Measurements from ENCODE around the gene ASIC2. TPM values are rescaled to one million over a fixed set of nuclear protein-coding genes. Genes with fewer than 3 reads are reported as not detected.

Gene ASIC2
- total RNA-seq, 1 experiment from 2014 or later: 0.74 TPM

- H3K23me2 ChIP-seq (ENCODE audit: insufficient read length, low read depth, low read length, poor library complexity, severe bottlenecking): no peaks in the 10 kb centered on the region
- H2BK5ac ChIP-seq (ENCODE audit: insufficient read length, low read length): no peak overlapping the region
- no peak overlapping the region for H4K8ac ChIP-seq (replicated peaks; ENCODE audit: insufficient read length, low read depth, low read length)
- WGBS (ENCODE audit: extremely low coverage, insufficient read length, low lambda C conversion rate): no CpG with 5 or more reads among the region's 2 CpGs
- no peak overlapping the region for H2BK120ac ChIP-seq (ENCODE audit: low read depth, low read length, poor library complexity, severe bottlenecking)
- Mint-ChIP-seq H3K4me3 (no peak overlapping the region), H3K9me3 (no peaks in the 10 kb centered on the region), H3K27ac (no peak overlapping the region), H3K36me3 (ENCODE audit: insufficient read depth in 1 of 3, low read depth in 3 of 3) (no peaks in the 10 kb centered on the region), H3K4me1 (peaks cover 12 to 15% of the 10 kb centered on the region in 2 experiments), H3K27me3 (ENCODE audit: low read depth) (peaks cover 23% of the 10 kb centered on the region)
- no peak overlapping the region for H3K4me2 ChIP-seq (ENCODE audit: insufficient read depth, insufficient read length, low read length)
- no peak overlapping the region for H3K4ac ChIP-seq (ENCODE audit: low read depth, low read length)
- H3K9me3 ChIP-seq (ENCODE audit: control insufficient read depth, low read depth, low read length): no peaks in the 10 kb centered on the region
- DNase-seq: no peak
- TF ChIP-seq, protein P1, sequence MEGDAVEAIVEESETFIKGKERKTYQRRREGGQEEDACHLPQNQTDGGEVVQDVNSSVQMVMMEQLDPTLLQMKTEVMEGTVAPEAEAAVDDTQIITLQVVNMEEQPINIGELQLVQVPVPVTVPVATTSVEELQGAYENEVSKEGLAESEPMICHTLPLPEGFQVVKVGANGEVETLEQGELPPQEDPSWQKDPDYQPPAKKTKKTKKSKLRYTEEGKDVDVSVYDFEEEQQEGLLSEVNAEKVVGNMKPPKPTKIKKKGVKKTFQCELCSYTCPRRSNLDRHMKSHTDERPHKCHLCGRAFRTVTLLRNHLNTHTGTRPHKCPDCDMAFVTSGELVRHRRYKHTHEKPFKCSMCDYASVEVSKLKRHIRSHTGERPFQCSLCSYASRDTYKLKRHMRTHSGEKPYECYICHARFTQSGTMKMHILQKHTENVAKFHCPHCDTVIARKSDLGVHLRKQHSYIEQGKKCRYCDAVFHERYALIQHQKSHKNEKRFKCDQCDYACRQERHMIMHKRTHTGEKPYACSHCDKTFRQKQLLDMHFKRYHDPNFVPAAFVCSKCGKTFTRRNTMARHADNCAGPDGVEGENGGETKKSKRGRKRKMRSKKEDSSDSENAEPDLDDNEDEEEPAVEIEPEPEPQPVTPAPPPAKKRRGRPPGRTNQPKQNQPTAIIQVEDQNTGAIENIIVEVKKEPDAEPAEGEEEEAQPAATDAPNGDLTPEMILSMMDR (conservative IDR thresholded peaks at IDR 0.05): no peak
- H2BK20ac ChIP-seq (ENCODE audit: low read depth, low read length, poor library complexity, severe bottlenecking): no peak overlapping the region
- H4K5ac ChIP-seq (ENCODE audit: insufficient read length, low read depth, low read length): no peak overlapping the region
- H3K56ac ChIP-seq (ENCODE audit: insufficient read length, low read depth, low read length): no peak overlapping the region
- no peak overlapping the region for H2AK5ac ChIP-seq (ENCODE audit: insufficient read length, low read length)
- H2BK12ac ChIP-seq (ENCODE audit: insufficient read length, low read depth, low read length): no peak overlapping the region
- no peak overlapping the region for H2BK15ac ChIP-seq (ENCODE audit: low read depth, low read length)
- no peaks in the 10 kb centered on the region for H3K27me3 ChIP-seq (ENCODE audit: insufficient read depth, low read length)
- no peak overlapping the region for H2AFZ ChIP-seq (ENCODE audit: low read length)
- H3K18ac ChIP-seq (ENCODE audit: insufficient read length, low read depth, low read length): no peak overlapping the region
- no peak overlapping the region for H3K27ac ChIP-seq (ENCODE audit: insufficient read length, low read depth, low read length)
- no peaks in the 10 kb centered on the region for H4K20me1 ChIP-seq (ENCODE audit: control insufficient read depth, insufficient read depth, insufficient read length)
- no peak overlapping the region for H3K9ac ChIP-seq (ENCODE audit: extremely low read depth, insufficient read length, low read length)
- no peaks in the 10 kb centered on the region for H3K79me2 ChIP-seq (ENCODE audit: insufficient read depth, low read length)
- no peaks in the 10 kb centered on the region; the same call in 1 of the 2 replicates for H3K4me1 ChIP-seq (ENCODE audit: insufficient read depth, low read length)
- H3K14ac ChIP-seq (ENCODE audit: insufficient read depth, low read length): no peak overlapping the region
- H3T11ph ChIP-seq (ENCODE audit: low read length): no peak overlapping the region
- H3K79me1 ChIP-seq (ENCODE audit: insufficient read depth, low read depth, low read length, poor library complexity, severe bottlenecking): no peaks in the 10 kb centered on the region
- no peak overlapping the region for H4K91ac ChIP-seq (ENCODE audit: insufficient read length, low read depth, low read length)
- H3K23ac ChIP-seq (ENCODE audit: insufficient read length, low read depth, low read length): no peak overlapping the region
Observed at GRCh38 chr17:33144837-33145236, 148.3 kb downstream of the ASIC2 start.

Measured in H9 (cell line).